ENCODE results near the gene FAM110A.

Gene FAM110A

DNA sequence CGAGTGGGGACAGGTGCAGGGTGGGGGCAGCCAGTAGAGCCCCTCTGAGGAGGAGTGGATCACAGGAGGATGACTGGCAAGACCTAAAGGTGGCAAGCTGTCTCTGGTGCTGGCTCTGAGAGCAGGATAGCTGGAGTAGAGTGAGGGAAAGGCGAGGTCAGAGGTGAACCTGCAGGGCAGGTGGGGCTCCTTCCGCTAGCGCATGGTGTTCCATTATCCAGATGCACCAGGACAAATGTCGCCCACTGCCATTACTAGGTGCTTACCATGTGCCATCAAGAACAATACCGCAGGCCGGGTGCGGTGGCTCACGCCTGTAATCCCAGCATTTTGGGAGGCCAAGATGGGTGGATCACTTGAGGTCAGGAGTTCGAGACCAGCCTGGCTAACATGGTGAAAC, 18.3 kb upstream of the FAM110A start:
- no peaks in the 10 kb centered on the region for H3K36me3 ChIP-seq (ENCODE audit: control insufficient read depth in 1 of 2, insufficient read depth in 2 of 2, low read length in 2 of 2)
- no peaks in the 10 kb centered on the region for H3K27me3 ChIP-seq (ENCODE audit: low read depth, low read length)
- H3K9me3 ChIP-seq (ENCODE audit: control insufficient read depth in 1 of 2, low read length in 2 of 2): no peaks in the 10 kb centered on the region
- no peak overlapping the region for H3K4me3 ChIP-seq (ENCODE audit: low read depth in 1 of 2, low read length in 2 of 2)
- no peak overlapping the region for H3K27ac ChIP-seq (ENCODE audit: low read length)
- no peaks in the 10 kb centered on the region for H3K4me1 ChIP-seq (ENCODE audit: control insufficient read depth in 1 of 2, insufficient read depth in 2 of 2, low read length in 2 of 2)

DNA sequence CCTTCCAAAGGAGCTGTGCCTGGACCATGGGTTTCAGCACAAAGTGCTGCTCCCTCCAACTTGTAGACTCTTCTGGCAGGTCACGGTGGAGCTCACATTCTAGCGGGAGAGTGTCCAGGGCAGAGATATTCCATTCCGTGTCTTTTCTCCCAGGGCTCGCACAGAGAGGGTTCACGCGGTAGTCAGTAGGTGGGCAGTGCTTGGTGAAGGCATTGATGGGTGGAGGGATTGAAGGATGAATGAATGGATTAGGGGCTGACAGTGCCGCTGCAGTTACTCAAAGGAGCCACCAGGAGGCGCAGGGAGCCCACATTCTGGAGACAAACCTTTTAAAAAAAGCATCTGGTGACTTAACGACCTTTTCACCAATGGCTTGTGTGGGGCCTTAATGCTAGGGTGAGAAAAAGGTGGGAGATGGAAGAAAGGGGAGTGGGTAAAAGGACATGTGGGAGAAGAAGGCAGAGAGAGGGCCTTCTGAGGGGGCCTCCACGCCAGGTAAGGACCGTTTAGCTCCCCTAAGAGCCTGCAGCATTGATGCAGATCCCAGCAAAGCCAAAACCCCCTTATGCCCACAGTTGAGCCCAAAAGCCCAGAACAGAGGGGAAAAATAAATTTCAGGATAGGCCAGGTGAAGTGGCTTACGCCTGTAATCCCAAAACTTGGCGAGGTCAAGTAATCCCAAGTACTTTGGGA, 17.5 kb upstream of the FAM110A start:
- Histone ChIP-seq H3K27me3 (ENCODE audit: low read depth, low read length) (no peaks in the 10 kb centered on the region), H3K4me1 (ENCODE audit: control insufficient read depth in 1 of 2, insufficient read depth in 2 of 2, low read length in 2 of 2) (no peaks in the 10 kb centered on the region), H3K27ac (ENCODE audit: low read length) (no peak overlapping the region), H3K36me3 (ENCODE audit: control insufficient read depth in 1 of 2, insufficient read depth in 2 of 2, low read length in 2 of 2) (no peaks in the 10 kb centered on the region), H3K4me3 (ENCODE audit: low read depth in 1 of 2, low read length in 2 of 2) (no peak overlapping the region), H3K9me3 (ENCODE audit: control insufficient read depth in 1 of 2, low read length in 2 of 2) (no peaks in the 10 kb centered on the region)

DNA sequence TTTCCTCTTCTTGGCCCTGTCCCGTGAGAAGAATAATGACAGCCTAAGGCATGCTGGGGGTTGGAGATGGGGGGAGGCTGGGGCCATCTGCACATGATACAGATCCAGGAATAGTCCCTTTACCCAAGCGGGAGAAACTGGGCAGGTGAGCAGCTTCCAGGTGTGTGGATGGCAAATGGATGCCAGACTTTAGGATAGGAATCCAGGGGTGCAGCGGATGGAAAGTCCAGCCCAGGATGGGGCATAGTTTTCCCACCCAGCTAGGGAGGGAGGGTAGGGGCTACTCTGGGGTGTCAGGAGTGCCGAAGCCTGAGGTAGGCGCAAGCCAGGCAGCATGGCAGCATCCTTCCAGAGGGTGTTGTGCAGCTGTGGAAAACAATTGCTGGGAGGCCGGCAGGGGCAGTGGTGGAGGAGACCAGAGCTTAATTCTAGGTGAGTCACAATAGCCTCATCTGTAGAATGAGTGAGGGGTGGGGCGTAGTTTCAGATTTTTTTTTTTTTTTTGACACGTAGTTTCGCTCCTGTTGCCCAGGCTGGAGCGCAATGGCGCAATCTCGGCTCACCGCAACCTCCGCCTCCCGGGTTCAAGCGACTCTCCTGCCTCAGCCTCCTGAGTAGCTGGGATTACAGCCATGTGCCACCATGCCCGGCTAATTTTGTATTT, 15.4 kb upstream of the FAM110A start:
- no peaks in the 10 kb centered on the region for H3K27me3 ChIP-seq (ENCODE audit: low read depth, low read length)
- no peak overlapping the region for H3K4me3 ChIP-seq (ENCODE audit: low read depth in 1 of 2, low read length in 2 of 2)
- no peak overlapping the region for H3K27ac ChIP-seq (ENCODE audit: low read length)
- no peaks in the 10 kb centered on the region for H3K4me1 ChIP-seq (ENCODE audit: control insufficient read depth in 1 of 2, insufficient read depth in 2 of 2, low read length in 2 of 2)
- no peaks in the 10 kb centered on the region for H3K36me3 ChIP-seq (ENCODE audit: control insufficient read depth in 1 of 2, insufficient read depth in 2 of 2, low read length in 2 of 2)
- H3K9me3 ChIP-seq (ENCODE audit: control insufficient read depth in 1 of 2, low read length in 2 of 2): no peaks in the 10 kb centered on the region

DNA sequence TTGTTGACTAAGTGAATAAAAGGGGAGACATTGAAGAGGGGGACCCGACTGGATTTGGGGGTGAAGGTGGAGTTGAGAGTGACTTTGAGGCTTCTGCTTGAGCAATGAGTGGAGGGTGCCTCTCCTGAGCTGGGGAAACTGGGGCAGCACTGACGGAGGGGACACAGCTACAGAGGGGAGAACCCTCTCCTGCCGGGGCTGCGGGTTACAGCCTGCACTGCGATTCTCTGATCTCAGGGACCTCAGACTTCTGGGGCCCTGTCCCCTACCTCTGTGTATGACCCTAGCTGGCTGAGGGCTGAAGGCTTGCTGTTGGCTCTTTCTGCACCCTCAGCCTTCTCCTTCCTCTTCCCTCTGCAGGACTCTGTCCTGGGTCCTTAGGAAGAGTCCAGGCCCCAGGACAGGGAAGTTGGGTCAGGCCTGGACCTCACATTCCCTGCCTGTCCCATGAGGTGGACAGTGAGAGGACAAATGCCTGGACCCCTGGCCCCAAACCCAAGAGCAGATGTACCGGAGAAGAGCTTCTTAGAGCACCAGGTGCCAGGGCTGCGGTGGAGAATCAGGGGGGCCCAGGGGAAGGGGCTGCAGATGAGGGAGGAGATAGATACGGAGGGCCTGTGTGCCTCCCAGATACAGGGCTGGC, 13.7 kb upstream of the FAM110A start:
- Histone ChIP-seq H3K27ac (ENCODE audit: low read length) (no peak overlapping the region), H3K4me1 (ENCODE audit: control insufficient read depth in 1 of 2, insufficient read depth in 2 of 2, low read length in 2 of 2) (no peaks in the 10 kb centered on the region), H3K36me3 (ENCODE audit: control insufficient read depth in 1 of 2, insufficient read depth in 2 of 2, low read length in 2 of 2) (no peaks in the 10 kb centered on the region), H3K9me3 (ENCODE audit: control insufficient read depth in 1 of 2, low read length in 2 of 2) (no peaks in the 10 kb centered on the region), H3K4me3 (ENCODE audit: low read depth in 1 of 2, low read length in 2 of 2) (no peak overlapping the region), H3K27me3 (ENCODE audit: low read depth, low read length) (no peaks in the 10 kb centered on the region)

DNA sequence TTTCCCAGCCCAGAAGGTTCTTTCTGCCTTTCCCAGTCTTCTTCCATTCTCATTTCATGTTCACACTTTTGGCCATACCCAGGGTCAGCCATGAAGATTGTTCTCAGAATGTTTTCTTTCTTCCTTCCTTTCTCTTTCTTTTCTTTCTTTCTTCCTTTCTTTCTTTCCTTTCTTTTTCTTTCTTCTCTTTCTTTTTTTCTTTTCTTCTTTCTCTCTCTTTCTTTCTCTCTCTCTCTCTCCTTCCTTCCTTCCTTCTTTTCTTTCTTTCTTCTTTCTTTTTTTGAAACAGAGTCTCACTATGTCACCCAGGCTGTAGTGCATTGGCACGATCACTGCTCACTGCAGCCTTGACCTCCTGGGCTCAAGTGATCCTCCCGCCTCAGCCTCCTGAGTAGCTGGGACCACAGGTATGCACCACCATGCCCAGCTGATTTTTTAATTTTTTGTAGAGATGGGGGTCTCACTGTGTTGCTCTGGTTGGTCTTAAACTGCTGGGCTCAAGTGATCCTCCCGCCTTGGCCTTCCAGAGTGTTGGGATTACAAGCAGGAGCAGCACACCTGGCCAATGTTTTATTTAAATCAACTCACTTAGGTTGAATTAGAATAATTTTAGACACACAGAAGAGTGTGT, 13.1 kb upstream of the FAM110A start:
- H3K9me3 ChIP-seq (ENCODE audit: control insufficient read depth in 1 of 2, low read length in 2 of 2): no peaks in the 10 kb centered on the region
- no peak overlapping the region for H3K4me3 ChIP-seq (ENCODE audit: low read depth in 1 of 2, low read length in 2 of 2)
- no peaks in the 10 kb centered on the region for H3K27me3 ChIP-seq (ENCODE audit: low read depth, low read length)
- no peak overlapping the region for H3K27ac ChIP-seq (ENCODE audit: low read length)
- no peaks in the 10 kb centered on the region for H3K36me3 ChIP-seq (ENCODE audit: control insufficient read depth in 1 of 2, insufficient read depth in 2 of 2, low read length in 2 of 2)
- no peaks in the 10 kb centered on the region for H3K4me1 ChIP-seq (ENCODE audit: control insufficient read depth in 1 of 2, insufficient read depth in 2 of 2, low read length in 2 of 2)

DNA sequence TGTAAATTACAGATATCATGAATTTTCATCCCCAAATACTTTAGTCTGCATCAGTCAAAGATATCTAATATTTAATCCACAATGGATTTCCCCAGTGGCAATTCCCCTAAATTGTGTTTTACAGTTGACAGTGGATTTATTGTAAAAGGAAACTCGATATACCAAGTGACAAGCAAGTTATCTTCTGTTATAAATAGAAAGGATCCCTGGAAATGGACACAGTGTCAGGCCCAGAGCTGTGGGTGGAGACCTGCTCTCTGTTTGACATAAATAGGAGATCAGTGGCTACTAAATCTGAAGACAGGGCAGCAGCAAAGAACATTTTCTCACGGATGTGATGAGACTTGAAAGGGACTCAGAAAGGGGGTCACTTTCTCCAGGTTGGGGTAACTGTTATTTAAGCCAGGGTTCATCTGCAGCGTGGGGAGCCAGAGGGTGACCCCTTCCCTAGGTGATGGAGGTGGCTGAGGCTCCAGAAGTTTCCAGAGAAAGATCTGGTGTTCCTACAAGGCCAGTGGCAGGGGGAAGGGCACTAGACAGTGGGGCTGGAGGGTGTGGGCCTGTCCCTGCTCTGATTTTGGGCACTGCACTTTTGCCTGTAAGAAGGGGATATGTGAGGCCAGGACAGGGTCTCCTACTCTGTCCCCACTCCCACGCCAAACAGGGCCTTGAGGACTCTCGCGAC, 12.3 kb upstream of the FAM110A start:
- H3K4me1 ChIP-seq (ENCODE audit: control insufficient read depth in 1 of 2, insufficient read depth in 2 of 2, low read length in 2 of 2): no peaks in the 10 kb centered on the region
- no peaks in the 10 kb centered on the region for H3K9me3 ChIP-seq (ENCODE audit: control insufficient read depth in 1 of 2, low read length in 2 of 2)
- no peaks in the 10 kb centered on the region for H3K27me3 ChIP-seq (ENCODE audit: low read depth, low read length)
- H3K36me3 ChIP-seq (ENCODE audit: control insufficient read depth in 1 of 2, insufficient read depth in 2 of 2, low read length in 2 of 2): no peaks in the 10 kb centered on the region
- H3K27ac ChIP-seq (ENCODE audit: low read length): no peak overlapping the region
- no peak overlapping the region for H3K4me3 ChIP-seq (ENCODE audit: low read depth in 1 of 2, low read length in 2 of 2)

DNA sequence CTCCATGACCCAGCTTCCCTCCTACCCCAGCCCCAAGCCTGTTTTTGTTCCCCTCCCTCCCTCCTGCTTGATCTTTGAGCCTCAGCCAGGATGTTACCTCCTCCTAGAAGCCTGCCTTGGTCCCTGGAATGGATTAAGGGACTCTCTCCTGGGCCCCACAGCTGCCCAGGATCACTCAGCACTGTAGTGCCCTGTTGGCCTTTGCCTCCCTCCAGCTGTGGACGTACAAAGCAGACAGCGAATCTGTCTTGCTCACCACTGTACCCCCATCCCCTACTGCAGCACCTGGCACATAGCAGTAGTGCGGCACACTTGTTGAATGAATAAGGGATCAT, 11.8 kb upstream of the FAM110A start:
- Histone ChIP-seq H3K9me3 (ENCODE audit: control insufficient read depth in 1 of 2, low read length in 2 of 2) (no peaks in the 10 kb centered on the region), H3K4me1 (ENCODE audit: control insufficient read depth in 1 of 2, insufficient read depth in 2 of 2, low read length in 2 of 2) (no peaks in the 10 kb centered on the region), H3K4me3 (ENCODE audit: low read depth in 1 of 2, low read length in 2 of 2) (no peak overlapping the region), H3K36me3 (ENCODE audit: control insufficient read depth in 1 of 2, insufficient read depth in 2 of 2, low read length in 2 of 2) (no peaks in the 10 kb centered on the region), H3K27ac (ENCODE audit: low read length) (no peak overlapping the region), H3K27me3 (ENCODE audit: low read depth, low read length) (no peaks in the 10 kb centered on the region)

DNA sequence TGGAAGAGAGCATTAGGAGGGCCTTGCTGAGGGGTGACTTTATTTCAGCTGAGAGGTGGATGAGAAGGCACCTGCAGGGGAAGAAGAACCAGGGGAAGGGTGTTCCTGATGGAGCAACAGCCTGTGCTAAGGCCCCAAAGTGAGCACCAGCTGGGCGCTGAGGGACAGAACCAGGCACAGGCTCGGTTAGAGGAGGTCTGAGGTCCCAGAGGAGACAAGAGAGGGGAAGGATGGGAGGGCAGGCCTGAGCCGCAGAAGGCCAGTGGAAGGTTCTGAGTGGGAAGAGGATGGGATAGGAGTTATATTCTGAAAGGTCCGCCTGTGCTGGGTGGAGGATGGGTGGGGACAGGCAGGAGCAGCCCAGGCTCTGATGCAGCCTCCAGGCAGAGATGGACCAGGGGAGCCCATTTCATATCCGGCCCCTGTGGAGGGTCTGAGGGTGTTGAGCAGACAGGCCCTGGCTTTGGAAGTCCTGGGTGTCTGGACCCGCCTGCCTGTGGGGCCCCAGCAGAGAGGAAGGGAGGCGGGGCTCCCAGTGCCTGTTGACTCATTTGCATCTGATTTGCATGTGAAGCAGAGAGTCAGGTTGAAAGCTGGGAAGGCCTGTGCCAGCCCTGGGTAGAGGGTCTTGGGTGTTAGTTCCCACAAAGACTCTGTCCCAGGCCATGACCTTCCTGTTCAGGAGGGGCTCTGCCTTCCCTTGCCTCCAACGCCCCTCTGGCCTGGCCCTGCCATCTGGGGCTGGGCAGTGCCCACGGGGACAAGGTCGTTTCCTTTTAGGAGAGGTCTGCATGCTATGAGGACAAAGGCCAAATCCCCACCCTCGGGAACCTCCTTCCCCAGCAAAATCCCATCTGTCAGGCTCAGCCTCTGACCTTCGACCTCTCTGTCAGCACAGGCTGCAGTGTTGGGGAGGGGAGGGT, 10.6 kb upstream of the FAM110A start:
- H3K27me3 ChIP-seq (ENCODE audit: low read depth, low read length): no peaks in the 10 kb centered on the region
- H3K27ac ChIP-seq (ENCODE audit: low read length): no peak overlapping the region
- no peaks in the 10 kb centered on the region for H3K36me3 ChIP-seq (ENCODE audit: control insufficient read depth in 1 of 2, insufficient read depth in 2 of 2, low read length in 2 of 2)
- no peaks in the 10 kb centered on the region for H3K9me3 ChIP-seq (ENCODE audit: control insufficient read depth in 1 of 2, low read length in 2 of 2)
- no peaks in the 10 kb centered on the region for H3K4me1 ChIP-seq (ENCODE audit: control insufficient read depth in 1 of 2, insufficient read depth in 2 of 2, low read length in 2 of 2)
- H3K4me3 ChIP-seq (ENCODE audit: low read depth in 1 of 2, low read length in 2 of 2): no peak overlapping the region

DNA sequence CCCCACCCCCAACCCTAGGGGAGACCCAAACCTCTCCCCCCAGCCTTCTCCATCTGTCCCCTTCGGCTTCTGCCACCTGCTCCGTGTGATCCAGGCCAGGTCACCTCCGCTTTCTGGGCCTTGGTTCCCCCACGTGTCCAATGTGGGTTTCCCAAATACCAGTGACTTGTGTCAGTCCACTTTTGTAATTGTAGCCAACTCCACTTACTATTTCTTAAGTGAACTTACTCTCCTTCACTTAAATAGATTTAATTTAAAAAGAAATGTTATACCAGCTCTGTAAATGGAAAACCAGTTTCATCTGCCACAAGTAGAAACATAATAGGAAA, 10.0 kb upstream of the FAM110A start:
- Histone ChIP-seq H3K27me3 (ENCODE audit: low read depth, low read length) (no peaks in the 10 kb centered on the region), H3K9me3 (ENCODE audit: control insufficient read depth in 1 of 2, low read length in 2 of 2) (no peaks in the 10 kb centered on the region), H3K4me1 (ENCODE audit: control insufficient read depth in 1 of 2, insufficient read depth in 2 of 2, low read length in 2 of 2) (no peaks in the 10 kb centered on the region), H3K36me3 (ENCODE audit: control insufficient read depth in 1 of 2, insufficient read depth in 2 of 2, low read length in 2 of 2) (no peaks in the 10 kb centered on the region), H3K4me3 (ENCODE audit: low read depth in 1 of 2, low read length in 2 of 2) (no peak overlapping the region), H3K27ac (ENCODE audit: low read length) (no peak overlapping the region)

DNA sequence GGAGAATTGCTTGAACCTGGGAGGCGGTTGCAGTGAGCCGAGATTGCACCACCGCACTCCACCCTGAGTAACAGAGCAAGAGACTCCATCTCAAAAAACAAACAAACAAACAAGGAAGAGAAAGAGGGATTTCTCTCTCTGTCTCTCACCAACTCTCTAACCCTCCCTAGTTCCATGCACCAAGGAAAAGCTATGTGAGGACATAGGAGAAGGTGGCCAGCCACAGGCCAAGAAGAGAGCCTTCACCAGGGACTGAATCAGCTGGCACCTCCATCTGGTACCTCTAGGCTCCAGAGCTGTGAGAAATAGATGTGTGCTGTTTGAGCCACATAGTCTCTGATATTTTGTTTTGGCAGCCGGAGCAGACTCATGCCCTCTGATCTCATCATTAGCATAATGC, 9.0 kb upstream of the FAM110A start:
- Histone ChIP-seq H3K27me3 (ENCODE audit: low read depth, low read length) (no peaks in the 10 kb centered on the region), H3K4me1 (ENCODE audit: control insufficient read depth in 1 of 2, insufficient read depth in 2 of 2, low read length in 2 of 2) (no peaks in the 10 kb centered on the region), H3K36me3 (ENCODE audit: control insufficient read depth in 1 of 2, insufficient read depth in 2 of 2, low read length in 2 of 2) (no peaks in the 10 kb centered on the region), H3K9me3 (ENCODE audit: control insufficient read depth in 1 of 2, low read length in 2 of 2) (no peaks in the 10 kb centered on the region), H3K27ac (ENCODE audit: low read length) (no peak overlapping the region), H3K4me3 (ENCODE audit: low read depth in 1 of 2, low read length in 2 of 2) (no peak overlapping the region)

All from muscle layer of duodenum (tissue), 2 donors.